ENCODE results near the gene SLC17A5.

GRCh38 chr6:73556836-73557235, 97.0 kb downstream of the SLC17A5 start:
- TF ChIP-seq GATA2 (IDR thresholded peaks at IDR 0.05; ENCODE audit: low read depth, low read length) = no peak
- no peak for TF ChIP-seq GATA3 (IDR thresholded peaks at IDR 0.05; ENCODE audit: low read depth, low read length)

All from SH-SY5Y (cell line).